LNCAP (cell line): ENCODE results near the gene UBE2H.

ENCODE experiments used
- CTCF ChIP-seq: fragments of 450-650 bp; IDR thresholded peaks from 2 replicates; pipeline ENCODE4 v1.5.1; 2017; ENCODE audit warnings: mild to moderate bottlenecking

Gene UBE2H

GRCh38 chr7:129902788-129903422 lies 49.9 kb downstream of the UBE2H start:
- no peak for TF ChIP-seq CTCF

- TF ChIP-seq CTCF = no peak
Measured at GRCh38 chr7:129898502-129899160, 54.1 kb downstream of the UBE2H start.

GRCh38 chr7:129898007-129898406 lies 54.8 kb downstream of the UBE2H start:
- no peak for TF ChIP-seq CTCF

- no peak for TF ChIP-seq CTCF
Measured at GRCh38 chr7:129896568-129897382, 56.0 kb downstream of the UBE2H start.

- TF ChIP-seq CTCF = no peak
Measured at GRCh38 chr7:129890090-129890489, 62.7 kb downstream of the UBE2H start.

GRCh38 chr7:129889133-129889844 lies 63.5 kb downstream of the UBE2H start:
- no peak for TF ChIP-seq CTCF

GRCh38 chr7:129887865-129888264 lies 64.9 kb downstream of the UBE2H start:
- TF ChIP-seq CTCF = no peak
